Retina (tissue), 1 donor: ENCODE results near the gene MED17.
"Not testable (repeated sequence)": the region's sequence is repeated elsewhere in the genome, so short reads cannot be mapped to it uniquely, and the experiment has no call there.

ENCODE experiments used
- DNase-seq: peaks from one replicate; pipeline ENCODE4 v3.0.0-alpha.2; 2016

The MED17 gene

GRCh38 chr11:93759123-93759522 is 25.0 kb upstream of the MED17 start:
- not testable (repeated sequence) for DNase-seq

GRCh38 chr11:93761910-93762309 is 22.2 kb upstream of the MED17 start:
- DNase-seq, result no peak

GRCh38 chr11:93765551-93765950 is 18.5 kb upstream of the MED17 start:
- no peak for DNase-seq

- no peak for DNase-seq
Observed at GRCh38 chr11:93766504-93766903, 17.6 kb upstream of the MED17 start.

GRCh38 chr11:93767018-93767417 is 17.1 kb upstream of the MED17 start:
- DNase-seq, result no peak

- DNase-seq, result no peak
Observed at GRCh38 chr11:93770160-93770559, 13.9 kb upstream of the MED17 start.

- DNase-seq, result no peak
Observed at GRCh38 chr11:93772123-93772522, 12.0 kb upstream of the MED17 start.

- no peak for DNase-seq
Observed at GRCh38 chr11:93773045-93773477, 11.0 kb upstream of the MED17 start.

GRCh38 chr11:93773601-93774200 is 10.4 kb upstream of the MED17 start:
- DNase-seq, result no peak

GRCh38 chr11:93774560-93774959 is 9.5 kb upstream of the MED17 start:
- not testable (repeated sequence) for DNase-seq

- no peak for DNase-seq
Observed at GRCh38 chr11:93775289-93775688, 8.8 kb upstream of the MED17 start.

GRCh38 chr11:93783362-93783761 is 720 bp upstream of the MED17 start:
- DNase-seq, result no peak

- no peak for DNase-seq
Observed at GRCh38 chr11:93783765-93784144, 327 bp upstream of the MED17 start.

GRCh38 chr11:93784935-93785360 is 866 bp downstream of the MED17 start:
- DNase-seq, result no peak

- DNase-seq, result no peak
Observed at GRCh38 chr11:93791493-93791892, 7.4 kb downstream of the MED17 start.

GRCh38 chr11:93796441-93797231 is 12.6 kb downstream of the MED17 start:
- DNase-seq, result no peak

- no peak for DNase-seq
Observed at GRCh38 chr11:93801366-93801765, 17.3 kb downstream of the MED17 start.

- no peak for DNase-seq
Observed at GRCh38 chr11:93804879-93805278, 20.8 kb downstream of the MED17 start.

- DNase-seq, result no peak
Observed at GRCh38 chr11:93807980-93808379, 23.9 kb downstream of the MED17 start.

GRCh38 chr11:93813974-93814373 is 29.9 kb downstream of the MED17 start:
- no peak for DNase-seq

GRCh38 chr11:93814966-93815633 is 31.0 kb downstream of the MED17 start:
- DNase-seq, result no peak

- no peak for DNase-seq
Observed at GRCh38 chr11:93817426-93818348, 33.6 kb downstream of the MED17 start.
